HepG2 (cell line): ENCODE results near the gene SPG7. TPM values are rescaled to one million over a fixed set of nuclear protein-coding genes. Genes with fewer than 3 reads are reported as not detected.
A peak's percentile ranks its signal among the peaks of the same experiment; 100 is the strongest.

Source experiments
- DNMT1 ChIP-seq: sonication (generic); formaldehyde crosslinking; IDR thresholded peaks from 2 replicates; pipeline ENCODE4 v1.5.1; 2020; ENCODE audit warnings: mild to moderate bottlenecking, missing genetic modification reagents
- DR1 ChIP-seq: sonication (generic); formaldehyde crosslinking; IDR thresholded peaks from 2 replicates; pipeline ENCODE4 v1.8.0; 2021; ENCODE audit warnings: mild to moderate bottlenecking, missing genetic modification reagents, inconsistent platforms
- FOSL2 ChIP-seq: sonication (generic); formaldehyde crosslinking; IDR thresholded peaks from 2 replicates; pipeline ENCODE4 v1.4.0; 2020; ENCODE audit warnings: missing genetic modification reagents
- FOXJ3 ChIP-seq: sonication (generic); formaldehyde crosslinking; IDR thresholded peaks from 2 replicates; pipeline ENCODE4 v1.4.0; 2020; ENCODE audit warnings: missing genetic modification reagents, mild to moderate bottlenecking, borderline replicate concordance
- GATAD1 ChIP-seq: IDR thresholded peaks from 2 replicates; pipeline ENCODE4 v1.6.1; 2016; ENCODE audit warnings: missing genetic modification reagents, missing compliant biosample characterization
- HOXA3 ChIP-seq: sonication (generic); formaldehyde crosslinking; IDR thresholded peaks from 2 replicates; pipeline ENCODE4 v1.5.0; 2020; ENCODE audit warnings: missing genetic modification reagents
- PHF20 ChIP-seq: sonication (generic); formaldehyde crosslinking; IDR thresholded peaks from 2 replicates; pipeline ENCODE4 v1.5.0; 2020; ENCODE audit warnings: mild to moderate bottlenecking, missing genetic modification reagents
- ZBTB1 ChIP-seq: sonication (generic); formaldehyde crosslinking; IDR thresholded peaks from 2 replicates; pipeline ENCODE4 v1.4.0; 2020; ENCODE audit warnings: missing genetic modification reagents, borderline replicate concordance
- ZMAT5 ChIP-seq: sonication (generic); formaldehyde crosslinking; IDR thresholded peaks from 2 replicates; pipeline ENCODE4 v1.5.0; 2020; ENCODE audit warnings: mild to moderate bottlenecking, low read depth, missing genetic modification reagents, borderline replicate concordance
- ZNF331 ChIP-seq: sonication (generic); formaldehyde crosslinking; IDR thresholded peaks from 2 replicates; pipeline ENCODE4 v1.4.0; 2020; ENCODE audit warnings: missing genetic modification reagents
- ZNF431 ChIP-seq: sonication (generic); formaldehyde crosslinking; IDR thresholded peaks from 2 replicates; pipeline ENCODE4 v1.9.0; 2022; ENCODE audit warnings: missing genetic modification reagents, low read depth, mild to moderate bottlenecking, borderline replicate concordance
- ZNF556 ChIP-seq: sonication (generic); formaldehyde crosslinking; IDR thresholded peaks from 2 replicates; pipeline ENCODE4 v1.4.0; 2020; ENCODE audit warnings: mild to moderate bottlenecking, missing genetic modification reagents, borderline replicate concordance
- ZNF749 ChIP-seq: sonication (generic); formaldehyde crosslinking; IDR thresholded peaks from 2 replicates; pipeline ENCODE4 v1.8.0; 2022; ENCODE audit warnings: mild to moderate bottlenecking, missing genetic modification reagents, moderate library complexity, borderline replicate concordance
- polyA plus RNA-seq, 8 experiments: library from polyadenylated mRNA; depleted of rRNA in 3 of 8; stranded (reverse) in 7 of 8; unstranded in 1 of 8; fragments of >200 nt; fragmentation: Illumina TruSeq in 4 of 8; extraction: Trizol in 4 of 8; gene quantifications; 2 replicates each; pipeline versions ENCODE4 v1.2.1 to v1.2.3, GENCODE V29; 2011 to 2016; ENCODE audit warnings: low read depth in 4 of 8, missing spikeins in 1 of 8, mixed read lengths in 1 of 8; ENCODE audit not compliant: insufficient read depth in 1 of 8
- total RNA-seq, 5 experiments: library from RNA; depleted of rRNA; stranded (reverse); fragments of >200 nt; fragmentation: Illumina TruSeq; extraction: Trizol; gene quantifications; 2 replicates each; pipeline ENCODE4 v1.2.3, GENCODE V29; 2016; ENCODE audit warnings: low read depth in 1 of 5
- TF ChIP-seq, protein P1 (sequence below): sonication (generic); formaldehyde crosslinking; IDR thresholded peaks from 2 replicates; pipeline ENCODE4 v1.4.0; 2020; ENCODE audit warnings: low read depth, missing genetic modification reagents
- TF ChIP-seq, protein P2 (sequence below): sonication (generic); formaldehyde crosslinking; IDR thresholded peaks from 2 replicates; pipeline ENCODE4 v1.5.1; 2020; ENCODE audit warnings: mild to moderate bottlenecking, missing genetic modification reagents, moderate library complexity

The SPG7 gene
- total and polyA plus RNA-seq, 2 of the 13 experiments (the other 11 are each of a cell fraction or from before 2014, with no cell fraction given) = 66.0 to 136 TPM

- TF ChIP-seq, protein P1, sequence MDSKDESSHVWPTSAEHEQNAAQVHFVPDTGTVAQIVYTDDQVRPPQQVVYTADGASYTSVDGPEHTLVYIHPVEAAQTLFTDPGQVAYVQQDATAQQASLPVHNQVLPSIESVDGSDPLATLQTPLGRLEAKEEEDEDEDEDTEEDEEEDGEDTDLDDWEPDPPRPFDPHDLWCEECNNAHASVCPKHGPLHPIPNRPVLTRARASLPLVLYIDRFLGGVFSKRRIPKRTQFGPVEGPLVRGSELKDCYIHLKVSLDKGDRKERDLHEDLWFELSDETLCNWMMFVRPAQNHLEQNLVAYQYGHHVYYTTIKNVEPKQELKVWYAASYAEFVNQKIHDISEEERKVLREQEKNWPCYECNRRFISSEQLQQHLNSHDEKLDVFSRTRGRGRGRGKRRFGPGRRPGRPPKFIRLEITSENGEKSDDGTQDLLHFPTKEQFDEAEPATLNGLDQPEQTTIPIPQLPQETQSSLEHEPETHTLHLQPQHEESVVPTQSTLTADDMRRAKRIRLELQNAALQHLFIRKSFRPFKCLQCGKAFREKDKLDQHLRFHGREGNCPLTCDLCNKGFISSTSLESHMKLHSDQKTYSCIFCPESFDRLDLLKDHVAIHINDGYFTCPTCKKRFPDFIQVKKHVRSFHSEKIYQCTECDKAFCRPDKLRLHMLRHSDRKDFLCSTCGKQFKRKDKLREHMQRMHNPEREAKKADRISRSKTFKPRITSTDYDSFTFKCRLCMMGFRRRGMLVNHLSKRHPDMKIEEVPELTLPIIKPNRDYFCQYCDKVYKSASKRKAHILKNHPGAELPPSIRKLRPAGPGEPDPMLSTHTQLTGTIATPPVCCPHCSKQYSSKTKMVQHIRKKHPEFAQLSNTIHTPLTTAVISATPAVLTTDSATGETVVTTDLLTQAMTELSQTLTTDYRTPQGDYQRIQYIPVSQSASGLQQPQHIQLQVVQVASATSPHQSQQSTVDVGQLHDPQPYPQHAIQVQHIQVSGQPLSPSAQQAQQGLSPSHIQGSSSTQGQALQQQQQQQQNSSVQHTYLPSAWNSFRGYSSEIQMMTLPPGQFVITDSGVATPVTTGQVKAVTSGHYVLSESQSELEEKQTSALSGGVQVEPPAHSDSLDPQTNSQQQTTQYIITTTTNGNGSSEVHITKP (CRISPR knock-in tag) = peak; percentile 90
- TF ChIP-seq ZNF431 (CRISPR knock-in tag) (peak; percentile 88; the same call in 1 of the 2 replicates), FOXJ3 (CRISPR knock-in tag) (no peak), GATAD1 (CRISPR knock-in tag) (peak; percentile 45; the same call in 1 of the 2 replicates), ZNF331 (CRISPR knock-in tag) (0 out of 2 replicates have a peak, but pooled peaks have one; percentile 79), DNMT1 (CRISPR knock-in tag) (0 out of 2 replicates have a peak, but pooled peaks have one; percentile 6), ZNF749 (CRISPR knock-in tag) (no peak), HOXA3 (CRISPR knock-in tag) (peak; percentile 62; the same call in 1 of the 2 replicates), ZBTB1 (CRISPR knock-in tag) (no peak), PHF20 (CRISPR knock-in tag) (0 out of 2 replicates have a peak, but pooled peaks have one; percentile 16), ZNF556 (CRISPR knock-in tag) (peak; percentile 77; the same call in 1 of the 2 replicates), DR1 (CRISPR knock-in tag) (no peak), FOSL2 (CRISPR knock-in tag) (peak; percentile 36), ZMAT5 (CRISPR knock-in tag) (no peak)
- TF ChIP-seq, protein P2, sequence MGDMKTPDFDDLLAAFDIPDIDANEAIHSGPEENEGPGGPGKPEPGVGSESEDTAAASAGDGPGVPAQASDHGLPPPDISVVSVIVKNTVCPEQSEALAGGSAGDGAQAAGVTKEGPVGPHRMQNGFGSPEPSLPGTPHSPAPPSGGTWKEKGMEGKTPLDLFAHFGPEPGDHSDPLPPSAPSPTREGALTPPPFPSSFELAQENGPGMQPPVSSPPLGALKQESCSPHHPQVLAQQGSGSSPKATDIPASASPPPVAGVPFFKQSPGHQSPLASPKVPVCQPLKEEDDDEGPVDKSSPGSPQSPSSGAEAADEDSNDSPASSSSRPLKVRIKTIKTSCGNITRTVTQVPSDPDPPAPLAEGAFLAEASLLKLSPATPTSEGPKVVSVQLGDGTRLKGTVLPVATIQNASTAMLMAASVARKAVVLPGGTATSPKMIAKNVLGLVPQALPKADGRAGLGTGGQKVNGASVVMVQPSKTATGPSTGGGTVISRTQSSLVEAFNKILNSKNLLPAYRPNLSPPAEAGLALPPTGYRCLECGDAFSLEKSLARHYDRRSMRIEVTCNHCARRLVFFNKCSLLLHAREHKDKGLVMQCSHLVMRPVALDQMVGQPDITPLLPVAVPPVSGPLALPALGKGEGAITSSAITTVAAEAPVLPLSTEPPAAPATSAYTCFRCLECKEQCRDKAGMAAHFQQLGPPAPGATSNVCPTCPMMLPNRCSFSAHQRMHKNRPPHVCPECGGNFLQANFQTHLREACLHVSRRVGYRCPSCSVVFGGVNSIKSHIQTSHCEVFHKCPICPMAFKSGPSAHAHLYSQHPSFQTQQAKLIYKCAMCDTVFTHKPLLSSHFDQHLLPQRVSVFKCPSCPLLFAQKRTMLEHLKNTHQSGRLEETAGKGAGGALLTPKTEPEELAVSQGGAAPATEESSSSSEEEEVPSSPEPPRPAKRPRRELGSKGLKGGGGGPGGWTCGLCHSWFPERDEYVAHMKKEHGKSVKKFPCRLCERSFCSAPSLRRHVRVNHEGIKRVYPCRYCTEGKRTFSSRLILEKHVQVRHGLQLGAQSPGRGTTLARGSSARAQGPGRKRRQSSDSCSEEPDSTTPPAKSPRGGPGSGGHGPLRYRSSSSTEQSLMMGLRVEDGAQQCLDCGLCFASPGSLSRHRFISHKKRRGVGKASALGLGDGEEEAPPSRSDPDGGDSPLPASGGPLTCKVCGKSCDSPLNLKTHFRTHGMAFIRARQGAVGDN (CRISPR knock-in tag) = peak; percentile 97
Measured at GRCh38 chr16:89572485-89573205, 64.4 kb downstream of the SPG7 start (continued).
